PC-3 (cell line): ENCODE measurements around the gene CT47A7.
"Not testable (repeated sequence)": the region's sequence is repeated elsewhere in the genome, so short reads cannot be mapped to it uniquely, and the experiment has no call there.

ENCODE experiments used
- CTCF ChIP-seq: fragments of 300-600 bp; sonication (generic); conservative IDR thresholded peaks from 2 replicates; pipeline ENCODE4 v1.5.1; 2017; ENCODE audit warnings: antibody characterized with exemption, low read depth, mild to moderate bottlenecking, low read length
- EZH2 ChIP-seq: fragments of 300-600 bp; sonication (generic); IDR thresholded peaks from one replicate; pipeline ENCODE4 v1.6.1; 2017; ENCODE audit warnings: antibody characterized with exemption, mild to moderate bottlenecking, low read length; ENCODE audit not compliant: unreplicated experiment

- not testable (repeated sequence) for TF ChIP-seq CTCF, EZH2
Observed at GRCh38 chrX:120956500-120956899, at the start of gene CT47A7.
